Thymus (tissue), 11 donors: ENCODE measurements around the gene SNX18. TPM values are rescaled to one million over a fixed set of nuclear protein-coding genes. Genes with fewer than 3 reads are reported as not detected.

Experiments
- DNase-seq, 9 donors: peaks; one replicate each; pipeline ENCODE4 v3.0.0-alpha.2; 2013; ENCODE audit warnings: low spot score in 9 of 9, low read depth in 6 of 9, missing footprints in 1 of 9
- H3K27ac ChIP-seq, 2 donors: one replicate each; pipeline ENCODE4 v1.5.1; 2013; ENCODE audit warnings: control low read depth in 1 of 2, low read depth in 1 of 2, low read length in 1 of 2, mild to moderate bottlenecking in 1 of 2, moderate library complexity in 1 of 2
- H3K27me3 ChIP-seq, 2 donors: one replicate each; pipeline ENCODE4 v1.5.1; 2013; ENCODE audit warnings: low read length in 1 of 2; ENCODE audit not compliant: control insufficient read depth in 2 of 2, insufficient read depth in 1 of 2
- H3K36me3 ChIP-seq, 2 donors: one replicate each; pipeline ENCODE4 v1.5.1; 2013; ENCODE audit warnings: low read length in 1 of 2, mild to moderate bottlenecking in 1 of 2, moderate library complexity in 1 of 2; ENCODE audit not compliant: control insufficient read depth in 2 of 2, insufficient read depth in 2 of 2
- H3K4me1 ChIP-seq, 2 donors: one replicate each; pipeline ENCODE4 v1.5.1; 2013; ENCODE audit warnings: low read length in 2 of 2; ENCODE audit not compliant: control insufficient read depth in 2 of 2, insufficient read depth in 2 of 2
- H3K4me3 ChIP-seq, 2 donors: one replicate each; pipeline ENCODE4 v1.5.1; 2013; ENCODE audit warnings: low read length in 2 of 2, control low read depth in 1 of 2, mild to moderate bottlenecking in 1 of 2
- H3K9me3 ChIP-seq, 2 donors: one replicate each; pipeline ENCODE4 v1.5.1; 2013; ENCODE audit warnings: low read length in 1 of 2, mild to moderate bottlenecking in 1 of 2; ENCODE audit not compliant: control insufficient read depth in 2 of 2, insufficient read depth in 1 of 2
- WGBS: extraction: QIAGEN DNeasy Blood & Tissue Kit; methylation state at CpG from one replicate; pipeline ENCODE4 v1.1.7; 2013; 5-methylcytosine and 5-hydroxymethylcytosine counted together
- polyA plus RNA-seq: library from polyadenylated mRNA; stranded (reverse); fragments of 200-250 nt; gene quantifications from one replicate; pipeline ENCODE4 v1.2.3, GENCODE V29; 2013
- total RNA-seq: library from RNA; stranded (reverse); fragments of 120-200 nt; gene quantifications from one replicate; pipeline ENCODE4 v1.2.4, GENCODE V29; 2013
- donor health status: healthy.

SNX18 gene
- total and polyA plus RNA-seq, 2 donors: 7.8 to 8.5 TPM

GRCh38 chr5:54541823-54542783 lies 24.5 kb downstream of the SNX18 start:
- Histone ChIP-seq H3K27me3 (no peaks in the 10 kb centered on the region), H3K4me3 (no peak overlapping the region), H3K36me3 (no peaks in the 10 kb centered on the region), H3K27ac (no peak overlapping the region), H3K4me1 (no peaks in the 10 kb centered on the region), H3K9me3 (no peaks in the 10 kb centered on the region)
- no peak for DNase-seq
- 98% methylated on average over 12 of the region's 12 CpGs for WGBS

GRCh38 chr5:54544044-54544443 lies 26.5 kb downstream of the SNX18 start:
- H3K36me3 ChIP-seq: no peaks in the 10 kb centered on the region
- H3K4me1 ChIP-seq: peaks cover 0 to 2% of the 10 kb centered on the region in 2 donors
- WGBS: 95% methylated on average over 4 of the region's 4 CpGs

GRCh38 chr5:54545796-54546195 lies 28.2 kb downstream of the SNX18 start:
- Histone ChIP-seq H3K36me3 (no peaks in the 10 kb centered on the region), H3K27ac (no peak overlapping the region), H3K4me1 (peaks cover 0 to 2% of the 10 kb centered on the region in 2 donors), H3K27me3 (no peaks in the 10 kb centered on the region), H3K9me3 (no peaks in the 10 kb centered on the region), H3K4me3 (no peak overlapping the region)
- WGBS: 96% methylated on average over 6 of the region's 6 CpGs
- DNase-seq: no peak

More at GRCh38 chr5:54544044-54544443, 26.5 kb downstream of the SNX18 start:
- Histone ChIP-seq H3K4me3 (no peak overlapping the region), H3K27me3 (no peaks in the 10 kb centered on the region), H3K27ac (no peak overlapping the region), H3K9me3 (no peaks in the 10 kb centered on the region)
- DNase-seq: no peak

GRCh38 chr5:54547711-54548250 lies 30.2 kb downstream of the SNX18 start:
- H3K36me3 ChIP-seq: no peaks in the 10 kb centered on the region
- no peaks in the 10 kb centered on the region for H3K27me3 ChIP-seq
- no peaks in the 10 kb centered on the region for H3K9me3 ChIP-seq
- peaks cover 0 to 2% of the 10 kb centered on the region in 2 donors for H3K4me1 ChIP-seq
- WGBS: 95% methylated on average over 1 of the region's 1 CpG
- H3K4me3 ChIP-seq: no peak overlapping the region
- no peak for DNase-seq
- H3K27ac ChIP-seq: no peak overlapping the region

GRCh38 chr5:54548565-54548964 lies 31.0 kb downstream of the SNX18 start:
- Histone ChIP-seq H3K4me1 (peaks cover 0 to 2% of the 10 kb centered on the region in 2 donors), H3K27me3 (no peaks in the 10 kb centered on the region), H3K4me3 (no peak overlapping the region), H3K9me3 (no peaks in the 10 kb centered on the region), H3K36me3 (no peaks in the 10 kb centered on the region), H3K27ac (no peak overlapping the region)
- no peak for DNase-seq
- 98% methylated on average over 2 of the region's 2 CpGs for WGBS

- Histone ChIP-seq H3K4me1 (peaks cover 0 to 2% of the 10 kb centered on the region in 2 donors), H3K4me3 (no peak overlapping the region), H3K36me3 (no peaks in the 10 kb centered on the region), H3K27me3 (no peaks in the 10 kb centered on the region), H3K9me3 (no peaks in the 10 kb centered on the region), H3K27ac (no peak overlapping the region)
- DNase-seq: no peak
- 98% methylated on average over 8 of the region's 8 CpGs for WGBS
Measured at GRCh38 chr5:54551292-54551691, 33.7 kb downstream of the SNX18 start.

- H3K27me3 ChIP-seq: no peaks in the 10 kb centered on the region
- H3K36me3 ChIP-seq: no peaks in the 10 kb centered on the region
- no peak overlapping the region for H3K4me3 ChIP-seq
- DNase-seq: no peak
- 98% methylated on average over 11 of the region's 11 CpGs for WGBS
- H3K4me1 ChIP-seq: peaks cover 0 to 2% of the 10 kb centered on the region in 2 donors
- H3K9me3 ChIP-seq: no peaks in the 10 kb centered on the region
- no peak overlapping the region for H3K27ac ChIP-seq
Measured at GRCh38 chr5:54551926-54552325, 34.4 kb downstream of the SNX18 start.

GRCh38 chr5:54552446-54552845 lies 34.9 kb downstream of the SNX18 start:
- 98% methylated on average over 7 of the region's 7 CpGs for WGBS
- no peaks in the 10 kb centered on the region for H3K27me3 ChIP-seq
- H3K4me3 ChIP-seq: no peak overlapping the region
- peaks cover 0 to 2% of the 10 kb centered on the region in 2 donors for H3K4me1 ChIP-seq
- H3K36me3 ChIP-seq: no peaks in the 10 kb centered on the region
- no peak overlapping the region for H3K27ac ChIP-seq
- DNase-seq: no peak
- H3K9me3 ChIP-seq: no peaks in the 10 kb centered on the region

- Histone ChIP-seq H3K27ac (no peak overlapping the region), H3K36me3 (no peaks in the 10 kb centered on the region), H3K4me3 (no peak overlapping the region), H3K9me3 (no peaks in the 10 kb centered on the region), H3K27me3 (no peaks in the 10 kb centered on the region), H3K4me1 (no peaks in the 10 kb centered on the region)
- 95% methylated on average over 4 of the region's 4 CpGs for WGBS
- no peak for DNase-seq
Measured at GRCh38 chr5:54553659-54554207, 36.2 kb downstream of the SNX18 start.
